Sciatic nerve (tissue), 2 donors: Measurements from ENCODE around the gene FOXL2NB. TPM values are rescaled to one million over a fixed set of nuclear protein-coding genes. Genes with fewer than 3 reads are reported as not detected.

Source experiments
- ATAC-seq: fragments of 200-7000 bp; cut with Tn5 transposase; one replicate; pipeline ENCODE4 v1.9.1; 2020; ENCODE audit warnings: mild to moderate bottlenecking, moderate library complexity
- DNase-seq: peaks from one replicate; pipeline ENCODE4 v3.0.0-alpha.2; 2020; ENCODE audit warnings: low spot score
- intact Hi-C: fragments of 100-400 bp; cut with DNase I; formaldehyde crosslinking; loops from one replicate; pipeline ENCODE4 v1.14.2; 2022
- total RNA-seq: library from RNA; stranded (reverse); fragmentation: NEBNext Ultra II Directional; extraction: Animal tissue kit (Norgen Biotek cat#: 25700); gene quantifications from one replicate; pipeline ENCODE4 v1.2.1, GENCODE V29; 2021
- donor health status: DM: no; HTN: no; CAD: no.
- donor health status: DM: no; HTN: no; CAD: no.

FOXL2NB gene
- total RNA-seq, 1 donor from 2014 or later, result not detected

DNA sequence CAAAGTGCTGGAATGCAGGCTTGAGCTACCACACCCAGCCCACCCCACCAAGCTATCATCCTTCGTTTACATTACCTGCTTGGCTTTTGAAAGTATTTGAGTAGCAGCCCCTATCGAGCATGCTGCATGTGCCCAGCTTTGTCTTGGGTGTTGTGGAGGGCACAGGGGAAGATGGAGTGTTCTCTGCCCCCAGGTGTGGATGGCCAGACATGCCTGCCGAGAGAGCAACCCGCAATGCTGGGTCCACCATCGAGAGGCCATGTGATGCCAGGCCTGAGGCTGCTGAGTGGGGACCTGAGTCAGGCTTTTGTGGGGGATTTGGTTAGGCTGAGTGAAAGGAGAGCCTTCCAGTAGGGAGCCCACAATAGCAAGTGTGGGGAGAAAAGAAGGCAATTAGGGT, 25.9 kb downstream of the FOXL2NB start:
- intact Hi-C loops, result no loop called here
- no peak for ATAC-seq
- DNase-seq, result no peak

DNA sequence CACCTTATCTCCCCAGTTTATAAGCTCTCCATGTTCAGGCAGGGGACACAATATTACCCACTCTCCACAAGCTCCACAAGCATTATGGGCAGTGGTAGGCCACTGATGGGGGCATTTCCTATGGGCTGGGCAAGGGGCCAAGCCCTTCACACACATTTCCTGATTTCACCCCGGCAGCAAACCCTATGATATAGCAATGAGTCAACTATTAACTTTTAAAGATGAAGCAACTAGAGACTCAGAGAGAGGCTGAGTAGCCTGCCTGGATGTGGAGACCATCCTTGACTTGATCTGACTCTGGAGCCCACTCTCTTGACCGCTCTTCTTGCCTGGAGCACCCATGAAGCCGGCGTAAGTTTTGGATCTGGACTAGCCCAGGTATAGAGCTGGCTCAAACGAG, 27.4 kb downstream of the FOXL2NB start:
- ATAC-seq, result no peak
- DNase-seq, result no peak
- intact Hi-C loops, result no loop called here

DNA sequence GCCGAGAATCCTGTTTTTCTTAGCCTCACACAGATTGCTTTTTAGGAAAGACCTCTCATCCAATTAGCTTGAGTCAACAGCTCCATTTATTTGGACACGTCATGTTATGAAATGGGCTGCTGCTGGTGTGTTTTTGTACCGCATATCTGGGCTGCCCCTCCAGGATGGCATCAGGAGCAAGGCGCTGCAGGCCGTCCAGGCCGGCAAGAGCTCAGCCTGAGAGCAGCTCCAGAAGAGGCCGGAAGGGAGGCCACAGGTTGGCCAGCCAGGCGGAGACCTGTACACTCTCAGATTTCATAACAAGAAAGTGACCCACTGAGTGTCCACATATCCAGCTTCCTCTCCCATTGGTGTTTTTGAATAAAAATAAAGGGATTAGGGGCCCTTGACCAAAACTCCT, 28.3 kb downstream of the FOXL2NB start:
- DNase-seq (no peak), ATAC-seq (no peak)

DNA sequence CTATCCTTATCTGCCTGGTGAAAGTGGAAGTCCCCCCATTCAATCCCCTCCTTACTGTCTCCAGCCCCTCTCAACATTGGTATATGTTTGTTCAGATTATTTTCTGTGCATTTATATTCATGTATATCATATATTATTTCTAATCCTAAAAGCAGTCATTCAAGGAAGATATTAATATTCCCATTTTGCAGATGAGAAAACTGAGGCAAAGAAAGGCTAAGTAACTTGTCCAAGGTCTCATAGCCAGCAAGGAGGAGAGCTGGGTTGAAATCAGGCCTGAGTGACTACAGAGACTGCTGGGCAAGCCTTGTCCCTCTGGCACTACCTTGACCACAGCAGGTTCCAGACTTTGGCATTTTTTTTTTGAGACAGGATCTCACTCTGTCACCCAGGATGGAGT, 29.0 kb downstream of the FOXL2NB start:
- intact Hi-C loops, result no loop called here
- no peak for DNase-seq
- ATAC-seq, result no peak

More for the DNA sequence above, 28.3 kb downstream of the FOXL2NB start:
- intact Hi-C loops, result no loop called here

DNA sequence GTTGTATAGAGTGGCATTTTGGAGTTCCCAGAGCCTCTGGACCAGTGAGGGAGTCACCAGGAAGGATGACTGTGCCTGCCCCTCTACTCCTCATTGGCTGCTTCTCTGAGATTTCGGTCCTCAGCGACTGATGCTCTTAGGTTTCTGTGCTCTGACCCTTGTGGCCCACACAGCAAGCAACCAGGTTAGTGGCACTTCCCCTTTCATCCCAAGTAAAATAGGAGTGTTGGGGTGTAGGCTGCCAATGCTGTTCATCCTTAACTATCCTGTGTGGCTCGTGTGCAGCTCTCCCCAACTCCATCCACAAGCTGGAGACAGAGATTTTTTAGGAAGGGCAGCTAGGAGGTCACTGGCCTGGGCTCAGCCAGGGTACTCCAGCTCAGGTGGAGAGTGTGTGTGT, 37.8 kb downstream of the FOXL2NB start:
- DNase-seq, result no peak
- intact Hi-C loops, result no loop called here
- no peak for ATAC-seq

DNA sequence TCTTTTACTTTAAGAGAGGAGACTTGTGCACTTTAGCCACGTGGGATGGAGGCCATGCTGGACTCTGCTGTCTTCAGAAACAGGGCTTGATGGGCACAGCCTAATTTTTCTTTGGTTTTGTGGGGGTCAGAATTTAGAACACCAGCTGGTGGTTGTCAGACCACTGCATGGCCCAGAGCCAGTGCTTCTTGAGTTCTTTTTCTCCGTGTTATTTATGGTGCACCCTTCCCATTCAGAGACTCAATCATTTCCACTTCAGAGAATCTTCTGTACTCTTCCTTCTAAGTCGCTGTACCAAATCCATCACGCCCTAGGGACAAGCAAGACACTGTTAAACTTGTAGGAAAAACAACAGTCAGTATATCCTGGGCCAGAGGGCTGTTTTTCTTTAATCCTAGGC, 38.9 kb downstream of the FOXL2NB start:
- DNase-seq (no peak), ATAC-seq (no peak)
- intact Hi-C loops, result no loop called here

DNA sequence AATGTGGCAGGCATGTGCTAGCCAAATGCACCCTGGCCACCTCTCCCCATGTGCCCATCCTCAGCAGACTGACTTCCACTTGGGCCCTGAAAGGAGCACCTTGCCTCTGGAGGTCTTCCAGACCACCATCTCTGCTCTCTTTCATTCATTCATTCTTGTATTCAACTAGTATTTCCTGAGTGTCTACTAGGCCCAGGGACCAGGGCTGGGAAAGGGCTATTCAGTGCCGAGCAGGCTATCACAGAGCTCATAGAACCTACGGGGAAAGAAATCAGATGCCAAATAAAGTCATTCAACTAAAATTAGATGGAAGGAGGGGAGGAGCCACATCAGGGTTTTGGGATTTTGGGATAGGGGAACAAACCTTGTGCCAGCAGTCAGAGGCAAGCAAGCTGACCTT, 40.2 kb downstream of the FOXL2NB start:
- no peak for ATAC-seq
- no peak for DNase-seq
- intact Hi-C loops, result no loop called here

DNA sequence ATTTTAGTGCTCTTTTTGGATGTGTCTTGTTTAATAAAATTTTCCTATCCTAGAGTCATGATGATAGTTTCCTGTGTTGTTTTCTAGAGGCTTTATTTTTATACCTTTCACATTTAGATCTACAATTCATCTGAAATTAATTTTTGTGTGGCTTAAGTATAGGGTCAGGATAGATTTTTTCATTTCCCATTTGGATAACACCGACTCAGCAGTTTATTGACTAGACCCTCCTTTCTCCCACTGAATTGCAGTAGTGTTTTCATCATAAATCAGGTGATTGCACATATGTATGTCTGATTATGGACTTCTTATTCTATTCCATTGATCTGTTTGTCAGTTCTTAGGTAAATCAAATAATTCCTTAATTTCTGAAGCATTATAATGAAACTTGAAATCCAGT, 48.7 kb downstream of the FOXL2NB start:
- ATAC-seq, result no peak
- intact Hi-C loops, result no loop called here
- DNase-seq, result no peak

Other genes starting within 250 kb of the FOXL2NB start
- 28.8 TPM for gene PIK3CB, start 112.3 kb upstream of the FOXL2NB start, total RNA-seq
- gene FOXL2, start 80 bp upstream of the FOXL2NB start, total RNA-seq, result 0.13 TPM
- gene PRR23A, start 59.1 kb downstream of the FOXL2NB start, total RNA-seq, result not detected
- not detected for gene PRR23B, start 73.7 kb downstream of the FOXL2NB start, total RNA-seq
- not detected for gene PRR23C, start 97.7 kb downstream of the FOXL2NB start, total RNA-seq